PFSK-1 (cell line): ENCODE results near the gene SYNE2.

Experiments
- FOXP2 ChIP-seq: optimal IDR thresholded peaks from 2 replicates; pipeline ENCODE3; 2011; ENCODE audit warnings: borderline replicate concordance, control low read depth, inconsistent platforms; ENCODE audit not compliant: insufficient read depth; ENCODE audit errors: extremely low read length, extremely low read depth
- POLR2AphosphoS5 ChIP-seq: IDR thresholded peaks from 2 replicates; pipeline ENCODE4 v1.6.1; 2012; ENCODE audit warnings: low read depth, mild to moderate bottlenecking, control low read depth, low read length, moderate library complexity
- REST ChIP-seq, 2 experiments: IDR thresholded peaks; 2 replicates each; pipeline versions ENCODE4 v1.6.1 to v1.8.0; 2011 to 2012; ENCODE audit warnings: low read depth in 2 of 2, low read length in 2 of 2, control low read depth in 1 of 2, inconsistent platforms in 1 of 2, mild to moderate bottlenecking in 1 of 2, moderate library complexity in 1 of 2; ENCODE audit not compliant: insufficient read depth in 1 of 2
- SIN3A ChIP-seq: IDR thresholded peaks from 2 replicates; pipeline ENCODE4 v1.6.1; 2012; ENCODE audit warnings: mild to moderate bottlenecking, low read length, moderate library complexity, borderline replicate concordance; ENCODE audit not compliant: insufficient read depth
- TAF1 ChIP-seq: IDR thresholded peaks from 2 replicates; pipeline ENCODE4 v1.6.1; 2012; ENCODE audit warnings: low read length, control low read depth, borderline replicate concordance; ENCODE audit not compliant: insufficient read depth

SYNE2 gene

GRCh38 chr14:63928744-63929174 is 76.0 kb downstream of the SYNE2 start:
- TF ChIP-seq FOXP2 (no peak), TAF1 (no peak), REST (IDR thresholded peaks at IDR 0.05; ENCODE audit: insufficient read depth in 1 of 2, low read depth in 2 of 2, low read length in 2 of 2) (no peak), SIN3A (no peak)

- TF ChIP-seq SIN3A (no peak), POLR2AphosphoS5 (no peak), FOXP2 (no peak)
Measured at GRCh38 chr14:63933110-63933509, 80.3 kb downstream of the SYNE2 start.

- TF ChIP-seq FOXP2 (no peak), POLR2AphosphoS5 (no peak), SIN3A (no peak), TAF1 (no peak), REST (IDR thresholded peaks at IDR 0.05; ENCODE audit: insufficient read depth in 1 of 2, low read depth in 2 of 2, low read length in 2 of 2) (no peak)
Measured at GRCh38 chr14:63933711-63934110, 80.9 kb downstream of the SYNE2 start.

GRCh38 chr14:63938198-63939005 is 85.6 kb downstream of the SYNE2 start:
- TF ChIP-seq TAF1 (no peak), FOXP2 (no peak), POLR2AphosphoS5 (no peak), REST (IDR thresholded peaks at IDR 0.05; ENCODE audit: insufficient read depth in 1 of 2, low read depth in 2 of 2, low read length in 2 of 2) (no peak), SIN3A (no peak)

- TF ChIP-seq TAF1 (no peak), SIN3A (no peak), REST (IDR thresholded peaks at IDR 0.05; ENCODE audit: insufficient read depth in 1 of 2, low read depth in 2 of 2, low read length in 2 of 2) (no peak), POLR2AphosphoS5 (no peak), FOXP2 (no peak)
Measured at GRCh38 chr14:63939006-63939270, 86.1 kb downstream of the SYNE2 start.
